Frontal cortex (tissue), 4 donors: Measurements from ENCODE around the gene WBP4. TPM values are rescaled to one million over a fixed set of nuclear protein-coding genes. Genes with fewer than 3 reads are reported as not detected.
"Not testable (repeated sequence)": the region's sequence is repeated elsewhere in the genome, so short reads cannot be mapped to it uniquely, and the experiment has no call there.

Experiments
- DNase-seq, 2 donors: peaks; one replicate each; pipeline ENCODE4 v3.0.0; 2012; ENCODE audit warnings: low spot score in 2 of 2
- FAIRE-seq: peaks from 2 replicates; lab custom pipeline; 2012; peaks lifted over from hg19 to GRCh38; lab: Jason Lieb, UNC
- total RNA-seq: library from RNA; depleted of rRNA; stranded (reverse); fragments of >200 nt; gene quantifications from one replicate; pipeline ENCODE4 v1.2.3, GENCODE V29; 2014
- donor health status: control.
- donor health status: control.
- donor health status: control.

The WBP4 gene
- total RNA-seq, 1 donor from 2014 or later: 13.9 TPM

DNA sequence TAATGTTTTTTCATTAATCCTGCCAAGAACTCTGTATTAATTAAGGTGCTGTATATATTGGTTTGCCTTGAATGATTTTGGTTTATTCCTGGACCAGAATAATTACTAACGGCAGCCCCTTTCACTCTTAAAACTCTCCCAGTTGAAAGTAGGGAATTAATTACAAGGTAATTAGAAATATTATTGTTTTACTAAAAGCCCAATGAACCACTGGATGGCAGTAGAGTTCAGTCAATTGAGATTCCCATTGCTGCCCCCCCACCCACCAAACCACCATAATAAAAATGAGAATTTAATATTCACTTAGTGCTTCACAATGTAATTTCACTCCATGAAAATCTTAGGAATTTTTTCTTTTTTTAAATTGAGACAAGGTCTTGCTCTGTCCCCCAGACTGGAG is 13.7 kb downstream of the WBP4 start:
- DNase-seq (peak in 1 of 2 donors; percentile 25), FAIRE-seq (peak; percentile 21)

DNA sequence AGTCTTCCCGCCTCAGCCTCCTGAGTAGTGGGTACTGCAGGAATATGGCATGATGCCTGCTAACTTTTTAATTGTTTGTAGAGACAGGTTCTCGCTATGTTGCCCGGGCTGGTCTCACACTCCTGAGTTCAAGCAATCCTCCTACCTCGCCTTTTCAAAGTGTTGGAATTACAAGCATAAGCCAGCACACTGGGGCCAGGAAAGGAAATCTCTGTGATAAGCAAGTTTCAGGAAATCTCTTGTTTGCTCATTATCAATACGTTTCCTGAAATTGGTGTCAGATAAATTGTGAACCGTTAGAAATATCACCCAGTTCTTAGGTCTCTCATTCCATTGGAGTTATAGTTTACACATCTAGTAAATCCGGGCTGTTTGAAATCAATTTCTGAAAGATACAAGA is 14.2 kb downstream of the WBP4 start:
- no peak for DNase-seq
- FAIRE-seq: no peak

DNA sequence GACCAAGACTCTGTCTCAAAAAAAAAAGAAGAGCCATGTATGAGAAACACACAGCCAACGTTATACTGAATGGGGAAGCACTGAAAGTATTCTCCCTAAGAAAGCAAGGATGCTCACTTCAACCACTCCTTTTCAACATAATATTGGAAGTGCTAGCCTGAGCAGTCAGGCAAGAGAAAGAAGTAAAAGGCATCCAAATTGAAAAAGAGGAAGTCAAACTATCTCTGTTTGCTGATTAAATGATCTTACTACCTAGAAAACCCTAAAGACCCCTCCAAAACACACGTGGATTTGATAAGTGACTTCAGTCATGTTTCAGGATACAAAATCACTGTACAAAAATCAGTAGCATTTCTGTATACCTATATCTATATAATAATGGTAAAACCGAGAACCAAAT is 16.2 kb downstream of the WBP4 start:
- FAIRE-seq (no peak), DNase-seq (no peak)

GRCh38 chr13:41079725-41080124 is 18.4 kb downstream of the WBP4 start:
- no peak for FAIRE-seq

DNA sequence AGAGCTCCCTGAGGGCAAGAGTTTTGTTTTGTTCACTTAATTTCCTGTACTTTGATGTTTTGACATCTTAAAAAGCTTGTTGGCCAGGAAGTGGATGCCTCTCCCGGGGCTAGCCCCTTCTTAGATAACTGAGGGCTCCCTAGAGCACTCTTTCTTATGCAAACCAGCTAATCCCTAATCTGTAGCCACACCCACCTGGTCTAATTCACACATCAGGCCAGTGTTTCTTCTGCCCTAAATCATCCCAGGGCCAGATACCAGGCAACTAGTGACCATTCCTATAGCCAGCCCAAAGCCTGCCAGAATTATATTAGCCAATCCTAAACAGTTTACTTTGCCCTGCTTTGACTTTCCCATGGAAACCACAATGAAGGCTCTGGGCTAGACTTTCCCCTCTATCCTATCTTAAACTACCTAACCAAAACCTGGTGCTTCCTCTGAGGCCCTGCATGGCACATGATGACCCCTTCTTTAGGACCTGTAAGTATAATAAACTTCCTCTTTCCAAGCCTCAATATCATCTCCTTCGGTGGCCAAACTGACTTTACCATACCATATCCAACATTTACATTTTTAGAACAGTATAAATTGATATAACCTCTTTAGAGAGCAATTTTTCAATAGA is 24.8 kb downstream of the WBP4 start:
- FAIRE-seq: no peak
- no peak for DNase-seq

More at GRCh38 chr13:41079725-41080124, 18.4 kb downstream of the WBP4 start:
- no peak for DNase-seq

- DNase-seq: not testable (repeated sequence)
Measured at GRCh38 chr13:41095681-41096080, 34.4 kb downstream of the WBP4 start.

GRCh38 chr13:41098761-41099160 is 37.5 kb downstream of the WBP4 start:
- DNase-seq: no peak
- no peak for FAIRE-seq

More at GRCh38 chr13:41095681-41096080, 34.4 kb downstream of the WBP4 start:
- not testable (repeated sequence) for FAIRE-seq

DNA sequence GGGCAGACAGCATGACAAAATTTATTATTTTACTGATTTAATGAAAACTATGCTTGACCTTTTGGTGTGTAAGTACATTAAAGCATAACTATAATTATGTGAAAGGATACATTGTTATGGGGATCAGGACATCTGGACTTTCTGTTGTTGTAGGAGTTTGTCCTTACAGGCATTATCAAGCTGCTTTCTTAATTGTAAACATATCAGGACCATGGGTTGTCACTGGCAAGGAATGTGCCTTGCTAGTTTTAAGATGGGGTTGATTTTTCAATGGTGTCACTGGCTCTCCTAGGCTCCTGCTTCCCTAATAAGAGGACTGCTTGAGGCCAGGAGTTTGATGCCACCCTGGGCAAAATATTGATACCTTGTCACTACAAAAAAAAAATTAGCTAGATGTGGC is 38.7 kb downstream of the WBP4 start:
- no peak for FAIRE-seq
- no peak for DNase-seq

DNA sequence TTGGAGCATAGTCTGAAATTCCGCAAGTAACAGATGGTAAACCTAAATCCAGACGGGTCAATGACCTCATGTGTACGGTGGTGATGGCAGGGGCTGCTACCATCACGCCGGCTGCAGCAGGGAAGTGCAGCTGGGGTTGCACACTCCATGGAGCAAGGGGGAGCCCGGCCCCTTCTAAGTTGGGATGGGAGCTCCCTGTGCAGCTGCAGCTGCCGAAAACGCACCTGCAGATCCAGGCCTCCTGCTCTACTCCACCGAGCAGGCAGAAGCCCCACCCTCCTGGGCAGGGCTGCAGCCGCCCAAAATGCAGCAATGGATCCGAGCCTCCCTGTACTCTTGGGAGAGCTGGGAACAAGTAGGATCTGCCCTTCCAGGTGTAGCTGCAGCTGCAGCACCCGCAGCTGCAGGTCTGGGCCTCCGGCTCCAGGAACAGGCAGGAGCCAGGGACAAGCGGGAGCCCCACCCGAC is 45.8 kb downstream of the WBP4 start:
- no peak for FAIRE-seq
- DNase-seq: no peak

GRCh38 chr13:41107584-41108014 is 46.3 kb downstream of the WBP4 start:
- FAIRE-seq (no peak), DNase-seq (no peak)

DNA sequence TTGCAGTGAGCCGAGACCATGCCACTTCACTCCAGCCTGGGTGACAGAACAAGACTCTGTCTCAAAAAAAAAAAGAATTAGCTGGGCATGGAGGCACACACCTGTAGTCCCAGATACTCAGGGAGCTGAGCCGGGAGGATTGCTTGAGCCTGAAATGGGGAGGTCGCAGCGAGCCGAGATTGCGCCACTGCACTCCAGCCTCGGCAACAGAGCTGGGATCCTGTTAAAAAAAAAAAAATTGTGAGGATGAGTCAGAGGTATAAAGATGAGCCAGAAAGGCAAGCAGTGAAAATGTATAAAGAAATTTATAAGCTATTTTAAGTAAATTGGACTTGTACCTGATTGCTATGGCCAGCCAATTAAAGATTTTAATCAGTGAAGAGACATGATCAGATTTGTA is 50.1 kb downstream of the WBP4 start:
- FAIRE-seq (no peak), DNase-seq (no peak)

DNA sequence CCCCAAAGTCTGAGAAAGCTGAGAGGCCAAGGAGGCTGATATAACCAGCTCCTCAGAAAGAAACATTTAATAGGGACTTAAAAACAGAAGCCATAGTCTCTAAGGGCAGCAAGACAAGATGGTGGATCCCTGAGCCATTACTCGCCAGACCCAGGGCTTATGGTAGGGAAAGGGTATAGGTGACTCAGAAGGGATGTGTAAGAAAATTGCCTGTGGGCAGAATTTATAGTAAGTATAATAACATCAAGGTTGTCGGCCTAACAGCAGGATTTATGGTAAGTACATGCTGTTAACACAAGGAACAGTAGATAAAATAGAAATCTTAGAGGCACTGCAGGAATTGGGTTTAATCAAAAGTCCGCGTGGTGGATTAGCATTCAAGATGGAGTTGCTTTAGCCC is 56.6 kb downstream of the WBP4 start:
- FAIRE-seq (no peak), DNase-seq (no peak)

DNA sequence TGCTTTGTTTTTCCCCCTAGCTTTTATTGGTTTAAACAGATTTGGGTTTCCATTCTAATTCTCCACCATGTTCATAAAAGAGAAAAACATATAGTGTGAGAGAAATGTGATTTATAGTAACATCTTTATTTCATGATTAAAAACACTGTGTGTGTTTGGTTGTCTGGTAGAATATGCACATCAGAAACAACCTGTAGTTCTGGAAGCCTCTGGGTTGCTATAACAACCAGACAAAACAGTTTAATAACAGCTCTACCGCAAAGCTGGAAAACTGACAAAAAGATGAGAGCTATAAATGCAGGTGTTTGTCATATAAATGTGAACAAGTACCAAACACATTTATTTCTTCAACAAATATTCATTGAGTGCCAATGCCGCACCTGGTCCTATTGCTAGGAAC is 61.5 kb downstream of the WBP4 start:
- FAIRE-seq: no peak
- no peak for DNase-seq

DNA sequence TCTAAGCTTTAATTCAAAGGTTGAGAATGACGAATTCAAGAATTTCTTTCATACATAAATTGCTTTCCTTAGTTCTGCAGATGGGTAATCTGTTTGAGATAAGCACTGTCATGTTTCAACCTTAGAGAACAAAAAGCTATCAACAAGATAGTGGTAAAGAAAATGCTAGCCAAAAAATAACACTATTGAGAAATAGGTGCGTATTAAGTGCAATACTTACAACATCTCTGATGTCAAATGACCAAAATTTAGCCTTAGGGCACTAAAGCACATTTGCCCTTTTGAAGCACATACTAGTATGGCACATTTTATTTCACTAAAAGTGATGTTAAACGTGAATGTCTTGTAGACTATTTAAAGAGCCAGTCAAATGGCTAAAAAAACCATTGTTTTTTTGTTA is 66.4 kb downstream of the WBP4 start:
- DNase-seq (no peak), FAIRE-seq (no peak)

DNA sequence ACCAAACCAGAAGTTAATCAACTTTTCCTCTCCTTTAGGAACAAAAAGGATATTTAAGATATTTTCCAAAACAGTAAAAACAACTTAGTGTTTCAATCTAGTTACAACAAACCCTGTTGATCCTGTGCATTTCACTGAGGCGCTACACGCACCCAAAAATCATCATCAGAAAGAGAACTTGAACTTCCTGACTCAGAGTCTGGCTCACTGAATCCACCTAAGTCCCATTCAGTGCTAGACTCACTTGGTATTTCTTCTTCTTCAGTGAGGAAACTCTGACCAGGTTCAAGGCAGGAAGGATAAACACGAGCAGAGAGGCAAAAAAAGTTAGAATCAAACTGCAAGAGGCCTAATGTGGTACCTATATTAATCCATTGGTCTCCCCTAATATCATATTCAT is 69.0 kb downstream of the WBP4 start:
- FAIRE-seq (no peak), DNase-seq (no peak)

DNA sequence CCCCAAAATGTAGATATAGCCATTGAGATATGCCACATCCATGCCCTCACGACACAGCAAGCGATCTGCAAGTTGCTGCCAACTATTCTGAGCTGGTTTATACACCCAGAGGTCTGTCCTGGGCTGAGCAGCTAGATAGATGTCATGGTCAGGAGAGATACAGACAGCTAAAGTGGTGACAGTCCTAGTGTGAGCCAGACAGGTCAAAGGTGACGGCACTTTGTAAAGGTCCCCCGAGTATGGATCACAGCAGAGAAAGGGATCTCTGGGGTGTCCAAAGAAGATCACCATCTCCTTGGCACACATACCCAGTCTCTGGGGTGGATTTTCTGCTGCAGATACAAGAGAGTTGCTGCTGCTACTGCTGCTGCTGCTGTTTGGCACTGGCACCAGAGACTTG is 69.9 kb downstream of the WBP4 start:
- FAIRE-seq, DNase-seq: not testable (repeated sequence)

- not testable (repeated sequence) for DNase-seq
Measured at GRCh38 chr13:41131660-41132511, 70.6 kb downstream of the WBP4 start.

DNA sequence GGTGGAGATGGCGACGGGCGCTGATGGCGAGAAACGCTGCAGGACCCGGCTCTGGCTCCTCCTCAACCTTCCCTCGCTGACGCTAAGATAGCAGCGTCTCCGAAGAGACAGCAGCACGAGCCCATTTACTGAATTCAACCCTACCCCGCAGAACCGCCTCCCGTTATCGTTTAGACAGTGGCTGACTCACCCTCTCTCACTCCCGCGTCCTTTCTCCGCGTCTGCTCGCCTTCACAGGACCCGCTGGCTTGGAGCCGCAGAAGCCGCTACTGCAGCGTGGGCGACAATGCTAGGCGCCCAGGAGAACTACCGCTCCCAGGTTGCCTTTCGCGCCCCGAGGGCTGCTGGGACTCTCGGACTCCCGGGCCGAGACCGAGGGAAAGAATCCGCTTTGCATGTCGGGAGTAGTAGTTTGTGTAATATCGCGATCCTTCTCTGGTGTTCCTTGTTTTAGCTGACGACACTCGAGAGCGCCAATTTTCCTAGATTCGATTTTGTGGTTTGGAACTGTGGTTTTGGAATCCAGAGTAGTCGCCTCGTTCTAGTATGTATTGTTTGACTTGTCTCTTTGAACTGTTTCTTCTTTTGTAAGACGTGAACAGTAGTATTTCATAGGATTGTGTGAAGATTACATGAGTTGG is 71.3 kb downstream of the WBP4 start, which contains the start of gene KBTBD6:
KBTBD6 (minus strand) TSS at position 291 of the 641 bp plus-strand sequence. CDS start 291 bp downstream, outside the sequence.
- FAIRE-seq (no peak), DNase-seq (peak; percentile 68 to 86)

More at GRCh38 chr13:41131660-41132511, 70.6 kb downstream of the WBP4 start:
- not testable (repeated sequence) for FAIRE-seq
